DMS153 (cell line): ENCODE data around the gene BPIFB3.
A peak's percentile ranks its signal among the peaks of the same experiment; 100 is the strongest.

Source experiments
- DNase-seq: peaks from one replicate; lab custom pipeline; 2025; lab: John Stamatoyannopoulos, UW

BPIFB3 gene

GRCh38 chr20:33053291-33054106 lies at the start of gene BPIFB3:
BPIFB3 (plus strand) TSS chr20:33053903; CDS start chr20:33055436, 1,533 bp downstream.
- no peak for DNase-seq

GRCh38 chr20:33004141-33004751 lies 49.5 kb upstream of the BPIFB3 start, which contains the start of gene SUN5:
SUN5 (minus strand) TSS chr20:33004433; CDS start chr20:33004340, 93 bp downstream.
- DNase-seq, result no peak

- DNase-seq, result no peak
Measured at GRCh38 chr20:33005132-33005566, 48.6 kb upstream of the BPIFB3 start.

GRCh38 chr20:33005908-33006775 lies 47.6 kb upstream of the BPIFB3 start:
- DNase-seq, result no peak

- DNase-seq, result no peak
Measured at GRCh38 chr20:33006776-33007375, 46.8 kb upstream of the BPIFB3 start.

- no peak for DNase-seq
Measured at GRCh38 chr20:33007376-33008335, 46.0 kb upstream of the BPIFB3 start, which contains the start of gene BPIFB2. BPIFB2 (plus strand) TSS chr20:33007704; CDS start chr20:33008575, 871 bp downstream.

GRCh38 chr20:33008336-33009213 lies 45.1 kb upstream of the BPIFB3 start:
- no peak for DNase-seq

- DNase-seq, result peak; percentile 80
Measured at GRCh38 chr20:33009214-33010132, 44.2 kb upstream of the BPIFB3 start.

- no peak for DNase-seq
Measured at GRCh38 chr20:33010133-33010504, 43.6 kb upstream of the BPIFB3 start.

GRCh38 chr20:33010674-33011449 lies 42.8 kb upstream of the BPIFB3 start:
- no peak for DNase-seq

GRCh38 chr20:33012327-33013189 lies 41.1 kb upstream of the BPIFB3 start:
- no peak for DNase-seq

GRCh38 chr20:33013701-33014326 lies 39.9 kb upstream of the BPIFB3 start:
- no peak for DNase-seq

GRCh38 chr20:33014336-33015113 lies 39.2 kb upstream of the BPIFB3 start:
- DNase-seq, result no peak

- no peak for DNase-seq
Measured at GRCh38 chr20:33015114-33015484, 38.6 kb upstream of the BPIFB3 start.
